Cardiac muscle cell (in vitro differentiated cells and primary cell): Measurements from ENCODE around the gene VTCN1. TPM values are rescaled to one million over a fixed set of nuclear protein-coding genes. Genes with fewer than 3 reads are reported as not detected.
"Not testable (repeated sequence)": the region's sequence is repeated elsewhere in the genome, so short reads cannot be mapped to it uniquely, and the experiment has no call there.

Experiments
- DNase-seq, 2 donors: peaks; one replicate each; pipeline versions ENCODE4 v3.0.0 to v3.0.0-alpha.2; 2010 to 2017; ENCODE audit warnings: low read depth in 1 of 2, low spot score in 1 of 2
- H3K27ac ChIP-seq: fragments of 200-600 bp; sonication (generic); 2 replicates; pipeline ENCODE4 v1.5.1; 2016
- H3K27me3 ChIP-seq: fragments of 200-600 bp; sonication (generic); 2 replicates; pipeline ENCODE4 v1.6.0; 2016; ENCODE audit warnings: control low read depth
- H3K36me3 ChIP-seq: fragments of 200-600 bp; sonication (generic); 2 replicates; pipeline ENCODE4 v1.5.1; 2016; ENCODE audit warnings: control low read depth
- H3K4me1 ChIP-seq: fragments of 200-600 bp; sonication (generic); 2 replicates; pipeline ENCODE4 v1.8.1; 2017; ENCODE audit warnings: low read depth, mild to moderate bottlenecking, mixed run types
- H3K4me3 ChIP-seq: fragments of 200-600 bp; sonication (generic); 2 replicates; pipeline ENCODE4 v1.5.1; 2016; ENCODE audit warnings: mild to moderate bottlenecking
- H3K9me3 ChIP-seq: fragments of 200-600 bp; sonication (generic); 2 replicates; pipeline ENCODE4 v1.5.1; 2017; ENCODE audit warnings: low read depth, mild to moderate bottlenecking, control low read depth
- CTCF ChIP-seq: IDR thresholded peaks from 2 replicates; pipeline ENCODE4 v1.5.1; 2012; ENCODE audit warnings: low read depth, mild to moderate bottlenecking, low read length
- polyA plus RNA-seq: library from polyadenylated mRNA; unstranded; fragments of >200 nt; fragmentation: Nextera tagmentation; extraction: Ambion mirVana; gene quantifications from 2 replicates; pipeline ENCODE4 v1.2.1, GENCODE V29; 2016
- total RNA-seq: library from RNA; depleted of rRNA; stranded (reverse); fragments of >200 nt; gene quantifications from 2 replicates; pipeline ENCODE4 v1.2.3, GENCODE V29; 2016

The VTCN1 gene
- total and polyA plus RNA-seq, 2 experiments from 2014 or later: 0.70 TPM; not detected in 1

GRCh38 chr1:117106478-117106877 lies 104.2 kb downstream of the VTCN1 start:
- DNase-seq: no peak
- H3K9me3 ChIP-seq: no peaks in the 10 kb centered on the region
- no peak for TF ChIP-seq CTCF
- no peak overlapping the region for H3K27ac ChIP-seq
- no peaks in the 10 kb centered on the region for H3K27me3 ChIP-seq
- no peak overlapping the region for H3K4me3 ChIP-seq
- H3K36me3 ChIP-seq: no peaks in the 10 kb centered on the region
- H3K4me1 ChIP-seq: no peaks in the 10 kb centered on the region

GRCh38 chr1:117105722-117106121 lies 105.0 kb downstream of the VTCN1 start:
- no peak for TF ChIP-seq CTCF
- Histone ChIP-seq H3K27ac (no peak overlapping the region), H3K27me3 (no peaks in the 10 kb centered on the region), H3K4me1 (no peaks in the 10 kb centered on the region), H3K36me3 (no peaks in the 10 kb centered on the region), H3K4me3 (no peak overlapping the region), H3K9me3 (no peaks in the 10 kb centered on the region)
- no peak for DNase-seq

GRCh38 chr1:117104986-117105385 lies 105.7 kb downstream of the VTCN1 start:
- no peak overlapping the region for H3K27ac ChIP-seq
- H3K9me3 ChIP-seq: no peaks in the 10 kb centered on the region
- no peak for TF ChIP-seq CTCF
- no peak overlapping the region for H3K4me3 ChIP-seq
- no peak for DNase-seq
- no peaks in the 10 kb centered on the region for H3K36me3 ChIP-seq
- H3K27me3 ChIP-seq: no peaks in the 10 kb centered on the region
- no peaks in the 10 kb centered on the region for H3K4me1 ChIP-seq

DNA sequence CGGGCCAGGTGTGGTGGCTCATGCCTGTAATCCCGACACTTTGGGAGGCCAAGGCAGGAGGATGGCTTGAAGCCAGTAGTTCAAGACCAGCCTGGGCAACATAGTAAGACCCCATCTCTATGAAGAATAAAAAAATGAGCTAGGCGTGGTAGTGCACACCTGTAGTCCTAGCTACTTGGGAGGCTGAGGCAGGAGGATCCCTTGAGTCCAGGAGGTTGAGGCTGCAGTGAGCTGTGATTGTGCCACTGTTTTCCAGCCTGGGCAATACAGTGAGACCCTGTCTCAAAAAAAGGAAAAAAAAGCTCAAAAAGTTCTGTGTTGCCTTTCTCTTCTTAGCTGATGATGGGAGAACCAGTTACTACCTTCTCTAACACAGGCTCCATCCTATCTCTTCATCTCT lies 108.9 kb downstream of the VTCN1 start:
- not testable (repeated sequence) for DNase-seq, H3K36me3 ChIP-seq, H3K27me3 ChIP-seq, H3K9me3 ChIP-seq, H3K4me3 ChIP-seq, H3K27ac ChIP-seq
- H3K4me1 ChIP-seq: peaks cover 25% of the 10 kb centered on the region

DNA sequence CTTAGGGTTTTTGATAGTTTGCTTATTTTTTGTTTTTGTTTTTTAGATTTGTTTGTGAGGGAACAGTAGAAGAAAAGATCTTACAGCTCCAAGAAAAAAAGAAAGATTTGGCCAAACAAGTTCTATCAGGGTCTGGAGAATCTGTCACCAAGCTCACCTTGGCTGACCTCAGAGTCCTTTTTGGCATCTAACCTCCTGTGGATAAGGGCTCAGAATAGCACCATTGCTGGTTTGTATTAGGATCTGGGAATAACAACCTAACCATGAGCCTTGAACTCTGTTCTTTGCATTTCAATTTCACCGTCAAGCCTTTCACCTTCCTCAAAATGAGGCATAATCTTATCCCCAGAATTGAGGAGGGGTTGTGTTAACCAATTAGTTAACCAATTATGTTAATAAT lies 109.4 kb downstream of the VTCN1 start:
- H3K27ac ChIP-seq: no peak overlapping the region
- no peaks in the 10 kb centered on the region for H3K36me3 ChIP-seq
- H3K4me3 ChIP-seq: no peak overlapping the region
- TF ChIP-seq CTCF: no peak
- no peaks in the 10 kb centered on the region for H3K9me3 ChIP-seq
- H3K4me1 ChIP-seq: peaks cover 25% of the 10 kb centered on the region
- DNase-seq: no peak
- H3K27me3 ChIP-seq: no peaks in the 10 kb centered on the region

GRCh38 chr1:117098287-117098890 lies 112.3 kb downstream of the VTCN1 start:
- no peak overlapping the region for H3K27ac ChIP-seq
- no peak for TF ChIP-seq CTCF
- no peak overlapping the region for H3K4me3 ChIP-seq
- peaks cover 38% of the 10 kb centered on the region for H3K4me1 ChIP-seq
- H3K9me3 ChIP-seq: no peaks in the 10 kb centered on the region
- no peaks in the 10 kb centered on the region for H3K27me3 ChIP-seq
- no peaks in the 10 kb centered on the region for H3K36me3 ChIP-seq
- no peak for DNase-seq
